ENCODE measurements around the gene BCAS4.

DNA sequence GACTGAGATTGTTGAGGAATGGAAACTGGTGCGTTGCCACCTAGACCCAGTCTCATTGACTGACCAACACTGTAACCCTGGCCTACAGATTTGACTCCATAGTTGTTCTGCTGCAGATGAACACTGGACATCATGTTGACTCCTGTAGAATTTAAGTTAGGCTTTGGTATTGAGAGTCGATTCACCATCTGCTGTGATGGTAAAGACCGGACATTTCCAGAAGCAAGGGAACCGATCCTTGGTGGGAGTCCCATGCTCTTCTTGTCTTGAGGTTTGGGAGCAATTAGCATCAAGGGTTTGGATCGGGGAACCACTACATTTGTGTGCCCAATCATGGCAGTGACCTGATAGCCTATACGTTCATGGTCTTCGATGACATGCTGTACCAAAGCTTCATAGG is 98.8 kb downstream of the BCAS4 start:
- no peak for TF ChIP-seq POLR2A (IDR thresholded peaks at IDR 0.05)
- TF ChIP-seq, protein P1, sequence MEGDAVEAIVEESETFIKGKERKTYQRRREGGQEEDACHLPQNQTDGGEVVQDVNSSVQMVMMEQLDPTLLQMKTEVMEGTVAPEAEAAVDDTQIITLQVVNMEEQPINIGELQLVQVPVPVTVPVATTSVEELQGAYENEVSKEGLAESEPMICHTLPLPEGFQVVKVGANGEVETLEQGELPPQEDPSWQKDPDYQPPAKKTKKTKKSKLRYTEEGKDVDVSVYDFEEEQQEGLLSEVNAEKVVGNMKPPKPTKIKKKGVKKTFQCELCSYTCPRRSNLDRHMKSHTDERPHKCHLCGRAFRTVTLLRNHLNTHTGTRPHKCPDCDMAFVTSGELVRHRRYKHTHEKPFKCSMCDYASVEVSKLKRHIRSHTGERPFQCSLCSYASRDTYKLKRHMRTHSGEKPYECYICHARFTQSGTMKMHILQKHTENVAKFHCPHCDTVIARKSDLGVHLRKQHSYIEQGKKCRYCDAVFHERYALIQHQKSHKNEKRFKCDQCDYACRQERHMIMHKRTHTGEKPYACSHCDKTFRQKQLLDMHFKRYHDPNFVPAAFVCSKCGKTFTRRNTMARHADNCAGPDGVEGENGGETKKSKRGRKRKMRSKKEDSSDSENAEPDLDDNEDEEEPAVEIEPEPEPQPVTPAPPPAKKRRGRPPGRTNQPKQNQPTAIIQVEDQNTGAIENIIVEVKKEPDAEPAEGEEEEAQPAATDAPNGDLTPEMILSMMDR (IDR thresholded peaks at IDR 0.05): no peak

Data from right lobe of liver (tissue), 4 donors.